Fibroblast of pulmonary artery (primary cell): Measurements from ENCODE around the gene ZNF483.
A peak's percentile ranks its signal among the peaks of the same experiment; 100 is the strongest.

ENCODE experiments used
- DNase-seq: peaks from one replicate; pipeline ENCODE4 v3.0.0-alpha.2; 2010; ENCODE audit warnings: low read depth
- H3K4me3 ChIP-seq: replicated peaks from 2 replicates; pipeline ENCODE4 v1.5.1; 2011; ENCODE audit warnings: low read depth, mild to moderate bottlenecking, control low read depth, low read length, moderate library complexity
- TF ChIP-seq, protein P1 (sequence below): IDR thresholded peaks from 2 replicates; pipeline ENCODE4 v1.5.1; 2011; ENCODE audit warnings: mild to moderate bottlenecking, control low read depth, low read length, inconsistent platforms; ENCODE audit errors: missing control alignments

ZNF483 gene

DNA sequence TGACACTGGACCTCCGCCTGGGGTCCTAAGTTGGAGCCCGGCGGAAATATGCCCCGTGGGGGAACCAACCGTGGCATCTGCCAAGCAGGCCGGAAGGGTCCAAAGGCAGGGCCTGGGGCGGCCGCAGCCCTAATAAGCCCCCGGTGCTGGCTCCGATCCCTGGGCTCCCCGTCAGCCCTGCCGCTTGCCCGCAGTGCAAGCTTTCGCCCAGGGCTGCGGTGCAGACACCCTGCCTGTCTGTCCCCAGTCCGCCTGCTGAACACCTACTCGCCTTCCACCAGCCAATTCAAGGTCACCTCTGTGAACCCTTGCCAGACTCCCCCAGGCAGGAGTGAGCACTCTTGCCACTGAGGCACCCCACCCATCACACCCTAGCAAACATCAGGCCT is 75.0 kb downstream of the ZNF483 start:
- H3K4me3 ChIP-seq, result peak overlapping the region; percentile 80
- DNase-seq, result no peak
- TF ChIP-seq, protein P1, sequence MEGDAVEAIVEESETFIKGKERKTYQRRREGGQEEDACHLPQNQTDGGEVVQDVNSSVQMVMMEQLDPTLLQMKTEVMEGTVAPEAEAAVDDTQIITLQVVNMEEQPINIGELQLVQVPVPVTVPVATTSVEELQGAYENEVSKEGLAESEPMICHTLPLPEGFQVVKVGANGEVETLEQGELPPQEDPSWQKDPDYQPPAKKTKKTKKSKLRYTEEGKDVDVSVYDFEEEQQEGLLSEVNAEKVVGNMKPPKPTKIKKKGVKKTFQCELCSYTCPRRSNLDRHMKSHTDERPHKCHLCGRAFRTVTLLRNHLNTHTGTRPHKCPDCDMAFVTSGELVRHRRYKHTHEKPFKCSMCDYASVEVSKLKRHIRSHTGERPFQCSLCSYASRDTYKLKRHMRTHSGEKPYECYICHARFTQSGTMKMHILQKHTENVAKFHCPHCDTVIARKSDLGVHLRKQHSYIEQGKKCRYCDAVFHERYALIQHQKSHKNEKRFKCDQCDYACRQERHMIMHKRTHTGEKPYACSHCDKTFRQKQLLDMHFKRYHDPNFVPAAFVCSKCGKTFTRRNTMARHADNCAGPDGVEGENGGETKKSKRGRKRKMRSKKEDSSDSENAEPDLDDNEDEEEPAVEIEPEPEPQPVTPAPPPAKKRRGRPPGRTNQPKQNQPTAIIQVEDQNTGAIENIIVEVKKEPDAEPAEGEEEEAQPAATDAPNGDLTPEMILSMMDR, result no peak

DNA sequence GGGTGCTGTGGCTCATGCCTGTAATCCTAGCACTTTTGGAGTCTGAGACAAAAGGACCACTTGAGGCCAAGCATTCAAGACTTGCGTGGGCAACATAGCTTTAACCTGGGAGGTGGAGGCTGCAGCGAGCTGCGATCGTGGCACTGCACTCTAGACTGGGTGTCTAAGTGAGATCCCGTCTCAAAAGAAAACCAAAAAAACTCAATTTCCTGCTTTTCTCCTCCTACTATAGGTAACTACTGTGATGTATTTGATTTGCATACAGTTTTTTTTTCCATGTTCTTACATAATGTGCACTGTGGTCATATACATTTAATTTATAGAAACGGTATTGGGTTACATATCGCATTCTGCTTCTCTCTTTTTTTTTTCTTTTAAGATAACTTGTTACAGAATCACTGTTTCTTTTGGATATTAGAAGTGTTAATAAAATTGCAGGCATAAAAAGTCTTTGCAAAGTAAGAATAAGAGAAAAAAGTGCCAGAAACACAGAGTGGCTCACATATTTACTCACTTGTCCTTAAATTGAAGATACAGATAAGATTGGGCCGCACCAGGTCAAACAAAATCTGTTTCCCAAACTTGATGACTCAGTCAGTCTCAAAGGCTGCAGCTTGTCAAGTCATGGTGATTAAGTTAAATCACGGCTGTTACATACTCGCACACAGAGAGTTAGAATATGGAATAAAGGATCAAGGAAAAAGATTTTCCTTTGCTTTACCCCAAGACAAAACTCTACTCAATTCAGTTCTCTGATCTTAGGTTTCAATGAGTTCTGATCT is 76.4 kb downstream of the ZNF483 start:
- TF ChIP-seq, protein P1, result no peak
- DNase-seq, result peak; percentile 74
- H3K4me3 ChIP-seq, result no peak overlapping the region

DNA sequence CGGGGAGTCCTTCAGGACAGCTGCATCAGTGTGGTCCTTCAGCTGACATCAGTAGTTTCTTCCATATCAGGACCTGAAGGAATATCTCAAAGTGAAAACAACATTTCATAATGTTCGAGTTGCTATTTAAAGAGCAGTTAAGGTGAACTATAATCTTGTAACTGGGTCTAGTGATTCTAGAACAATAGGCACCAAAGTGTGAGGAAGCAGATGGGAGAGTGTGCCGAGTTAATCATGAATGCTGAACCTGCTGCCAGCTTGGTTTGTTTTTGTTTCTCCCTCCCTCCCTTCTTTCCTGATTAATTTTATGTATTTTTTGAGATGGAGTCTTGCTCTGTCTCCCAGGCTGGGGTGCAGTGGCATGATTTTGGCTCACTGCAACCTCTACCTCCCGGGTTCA is 78.1 kb downstream of the ZNF483 start:
- DNase-seq, result peak; percentile 35
- TF ChIP-seq, protein P1, result no peak
- H3K4me3 ChIP-seq, result no peak overlapping the region

DNA sequence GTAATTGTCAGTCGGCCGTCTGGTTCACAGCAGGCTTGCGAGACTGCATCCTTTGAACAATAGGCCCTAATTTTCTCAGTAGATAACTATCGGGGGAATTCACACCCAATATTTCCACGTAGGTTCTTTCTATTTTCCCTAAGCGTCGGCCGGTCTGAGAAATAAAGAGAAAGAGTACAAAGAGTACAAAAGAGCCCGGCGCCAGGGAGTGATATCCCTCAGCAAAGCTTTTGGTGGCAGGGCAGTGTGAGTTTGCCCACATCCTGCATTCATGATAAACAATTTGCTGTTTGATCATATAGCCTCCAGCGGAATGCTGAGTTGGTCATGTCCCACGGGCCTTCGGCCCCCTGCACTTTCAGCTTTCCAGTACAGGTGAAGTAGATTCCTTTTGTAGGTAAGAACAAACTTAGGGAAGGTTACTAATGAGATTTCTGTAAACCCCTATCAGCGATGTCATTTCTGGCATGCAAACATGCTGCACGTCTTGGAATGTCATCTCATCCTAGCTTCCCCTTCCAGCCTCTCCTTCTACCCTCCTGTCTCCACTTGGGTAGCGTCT is 79.2 kb downstream of the ZNF483 start:
- TF ChIP-seq, protein P1, result no peak
- no peak for DNase-seq
- no peak overlapping the region for H3K4me3 ChIP-seq

DNA sequence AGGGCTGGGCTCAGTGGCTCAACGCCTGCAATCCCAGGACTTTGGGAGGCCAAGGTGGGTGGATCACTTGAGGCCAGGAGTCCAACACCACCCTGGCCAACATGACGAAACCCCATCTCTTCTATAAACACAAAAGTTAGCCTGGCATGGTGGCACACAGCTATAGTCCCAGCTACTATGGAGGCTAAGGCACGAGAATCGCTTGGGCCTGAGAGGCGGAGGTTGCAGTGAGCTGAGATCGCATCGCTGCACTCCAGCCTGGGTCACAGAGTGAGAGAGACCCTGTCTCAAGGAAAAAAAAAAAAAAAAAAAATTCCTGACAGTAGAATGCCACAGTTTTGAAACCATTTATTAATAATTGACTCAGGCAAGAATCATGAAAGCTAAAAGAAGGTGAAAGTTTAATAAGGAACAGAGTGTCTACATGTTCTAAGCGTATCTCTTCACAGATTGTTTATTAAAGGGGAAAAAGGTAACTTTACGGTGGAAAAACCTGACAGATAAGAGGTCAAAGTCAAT is 80.1 kb downstream of the ZNF483 start:
- no peak overlapping the region for H3K4me3 ChIP-seq
- TF ChIP-seq, protein P1, result no peak
- no peak for DNase-seq

DNA sequence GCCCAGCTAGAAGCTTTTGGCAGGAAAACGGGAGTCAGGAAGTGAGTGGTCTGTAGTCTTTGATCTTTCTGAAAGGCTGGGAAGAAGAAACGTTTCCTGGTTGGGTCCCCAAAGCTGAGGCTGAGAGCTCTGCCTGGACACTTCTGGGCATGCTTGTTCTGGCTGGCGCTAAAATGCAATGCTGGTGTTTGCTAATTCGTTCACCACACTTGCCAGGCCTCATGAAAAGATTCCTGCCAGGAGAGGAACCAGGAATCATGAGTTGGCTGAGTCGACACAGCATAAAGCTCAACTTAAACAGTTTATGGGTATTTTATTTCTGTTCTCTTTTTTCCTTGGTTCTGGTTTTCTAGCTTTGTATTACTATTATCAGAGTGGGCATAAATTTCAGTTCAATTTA is 85.2 kb downstream of the ZNF483 start:
- TF ChIP-seq, protein P1, result no peak
- no peak overlapping the region for H3K4me3 ChIP-seq
- no peak for DNase-seq
